Large intestine (tissue), 3 donors: ENCODE data around the gene ATP2C2. TPM values are rescaled to one million over a fixed set of nuclear protein-coding genes. Genes with fewer than 3 reads are reported as not detected.
"Not testable (repeated sequence)": the region's sequence is repeated elsewhere in the genome, so short reads cannot be mapped to it uniquely, and the experiment has no call there.

ENCODE experiments used
- DNase-seq, 2 donors: peaks; one replicate each; pipeline versions ENCODE4 v3.0.0 to v3.0.0-alpha.2; 2013
- H3K27ac ChIP-seq: one replicate; pipeline ENCODE4 v1.5.1; 2013; ENCODE audit warnings: low read length
- H3K27me3 ChIP-seq: 2 replicates; pipeline ENCODE4 v1.6.1; 2013; ENCODE audit warnings: low read length; ENCODE audit not compliant: control insufficient read depth, insufficient read depth
- H3K36me3 ChIP-seq: 2 replicates; pipeline ENCODE4 v1.6.1; 2013; ENCODE audit warnings: low read length; ENCODE audit not compliant: control insufficient read depth, insufficient read depth
- H3K4me1 ChIP-seq: one replicate; pipeline ENCODE4 v1.6.1; 2013; ENCODE audit warnings: low read length; ENCODE audit not compliant: control insufficient read depth, insufficient read depth
- H3K4me3 ChIP-seq: one replicate; pipeline ENCODE4 v1.5.1; 2013; ENCODE audit warnings: low read length
- H3K9me3 ChIP-seq: one replicate; pipeline ENCODE4 v1.6.1; 2013; ENCODE audit warnings: mild to moderate bottlenecking, low read depth, low read length, moderate library complexity; ENCODE audit not compliant: control insufficient read depth
- WGBS: methylation state at CpG from one replicate; pipeline ENCODE4 v1.1.5; 2013; ENCODE audit warnings: low lambda C conversion rate; ENCODE audit not compliant: insufficient coverage; 5-methylcytosine and 5-hydroxymethylcytosine counted together
- polyA plus RNA-seq: library from polyadenylated mRNA; unstranded; fragments of 120-200 nt; gene quantifications from one replicate; pipeline ENCODE4 v1.2.1, GENCODE V29; 2013

Gene ATP2C2
- polyA plus RNA-seq, 1 donor: 17.4 TPM

DNA sequence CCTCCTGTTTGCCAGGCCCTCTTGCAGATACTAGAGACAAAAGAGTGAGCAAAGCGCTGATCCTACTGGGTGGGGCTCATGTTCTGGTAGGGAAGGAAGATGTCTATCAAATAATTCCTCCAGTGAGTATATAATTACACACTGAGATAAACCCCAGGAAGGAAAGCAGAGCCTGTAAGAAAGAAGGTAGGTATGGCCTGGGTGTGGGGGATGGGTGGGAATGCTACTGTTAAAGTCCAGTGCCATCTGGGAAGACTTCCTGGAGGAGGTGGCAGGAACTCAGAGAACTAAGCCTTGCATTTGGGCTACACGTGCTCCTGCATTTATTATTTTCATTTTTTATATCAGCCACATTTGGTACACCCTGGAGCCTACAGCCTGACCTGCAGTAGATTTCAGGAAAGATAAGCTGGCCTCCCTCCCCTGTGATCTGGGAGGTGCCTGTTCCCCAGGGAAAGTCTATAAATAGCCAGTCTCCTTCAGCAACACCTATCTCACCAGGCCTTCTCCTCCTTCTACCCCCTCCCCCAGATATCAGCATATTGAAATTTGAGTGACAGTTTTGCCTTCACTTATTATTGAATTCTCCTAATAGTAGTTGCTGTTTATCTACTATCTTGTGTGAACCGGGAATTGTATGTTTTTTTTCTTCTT lies 11.5 kb downstream of the ATP2C2 start:
- no peaks in the 10 kb centered on the region for H3K9me3 ChIP-seq
- DNase-seq: no peak
- no peak overlapping the region for H3K4me3 ChIP-seq
- 29% methylated on average over 1 of the region's 3 CpGs for WGBS
- H3K27me3 ChIP-seq: no peaks in the 10 kb centered on the region
- no peaks in the 10 kb centered on the region for H3K4me1 ChIP-seq
- no peak overlapping the region for H3K27ac ChIP-seq
- no peaks in the 10 kb centered on the region for H3K36me3 ChIP-seq

DNA sequence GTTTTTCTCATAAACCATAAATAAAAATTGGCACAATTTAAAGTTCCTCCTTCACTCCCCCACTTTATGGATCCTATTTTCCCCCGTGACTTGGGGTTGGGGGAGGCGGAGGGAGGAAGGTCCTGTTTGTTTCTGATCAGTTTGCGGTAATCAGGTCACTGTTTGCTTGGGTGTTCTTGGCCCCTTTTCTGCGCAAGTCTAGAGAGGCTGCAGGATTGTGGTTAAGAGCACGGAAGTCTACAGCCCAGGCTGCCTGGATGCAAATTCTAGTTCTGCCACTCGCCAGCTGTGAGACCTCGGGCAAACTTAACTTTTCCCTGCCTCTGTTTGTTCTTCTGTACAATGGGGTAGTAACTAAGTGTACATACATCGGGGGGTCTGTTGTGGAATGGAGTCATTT lies 12.1 kb downstream of the ATP2C2 start:
- no peak overlapping the region for H3K27ac ChIP-seq
- H3K4me1 ChIP-seq: no peaks in the 10 kb centered on the region
- H3K9me3 ChIP-seq: no peaks in the 10 kb centered on the region
- H3K36me3 ChIP-seq: no peaks in the 10 kb centered on the region
- no peak overlapping the region for H3K4me3 ChIP-seq
- DNase-seq: no peak
- no CpG with 5 or more reads among the region's 8 CpGs for WGBS
- H3K27me3 ChIP-seq: no peaks in the 10 kb centered on the region

DNA sequence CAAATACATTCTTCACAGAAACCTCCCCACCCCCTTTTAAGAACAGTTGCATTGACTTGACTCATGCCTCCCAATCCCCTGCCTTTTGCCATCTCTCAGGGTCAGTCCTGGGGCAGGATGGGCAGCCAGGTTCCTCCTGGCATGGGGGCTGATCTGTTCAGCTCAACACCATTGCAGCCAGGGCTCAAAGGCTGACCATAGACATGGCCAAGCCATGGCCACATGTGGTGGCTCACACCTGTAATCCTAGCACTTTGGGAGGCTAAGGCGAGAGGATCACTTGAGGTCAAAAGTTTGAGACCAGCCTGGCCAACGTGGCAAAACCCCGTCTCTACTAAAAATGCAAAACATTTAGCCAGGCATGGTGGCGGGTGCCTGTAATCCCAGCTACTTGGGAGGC lies 14.1 kb downstream of the ATP2C2 start:
- H3K9me3 ChIP-seq: no peaks in the 10 kb centered on the region
- H3K4me3 ChIP-seq: no peak overlapping the region
- no peaks in the 10 kb centered on the region for H3K36me3 ChIP-seq
- H3K27me3 ChIP-seq: no peaks in the 10 kb centered on the region
- DNase-seq: no peak
- no CpG with 5 or more reads among the region's 4 CpGs for WGBS
- no peak overlapping the region for H3K27ac ChIP-seq
- H3K4me1 ChIP-seq: no peaks in the 10 kb centered on the region

DNA sequence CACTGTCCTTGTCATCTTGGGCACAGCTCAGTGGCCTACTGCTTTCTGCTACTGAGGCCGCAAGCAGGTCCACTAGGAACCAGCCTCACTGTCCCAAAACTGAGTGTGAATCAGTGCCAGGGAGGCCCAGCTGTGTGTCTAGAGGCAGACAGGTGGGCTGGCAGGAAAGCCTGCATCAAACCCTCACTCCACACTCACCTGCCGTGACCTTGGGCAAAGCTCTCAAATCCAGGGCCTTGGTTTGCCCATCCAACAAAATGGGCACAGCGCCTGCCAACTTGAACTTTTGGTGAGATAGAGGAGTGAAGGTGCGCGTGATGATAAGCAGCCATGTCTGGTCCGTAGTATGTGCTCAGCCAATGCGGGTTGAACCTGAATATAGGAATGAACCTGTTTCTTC lies 14.8 kb downstream of the ATP2C2 start:
- no peak for DNase-seq
- Histone ChIP-seq H3K4me1 (no peaks in the 10 kb centered on the region), H3K27ac (no peak overlapping the region), H3K27me3 (no peaks in the 10 kb centered on the region), H3K4me3 (no peak overlapping the region), H3K9me3 (no peaks in the 10 kb centered on the region), H3K36me3 (no peaks in the 10 kb centered on the region)
- WGBS: no CpG with 5 or more reads among the region's 7 CpGs

DNA sequence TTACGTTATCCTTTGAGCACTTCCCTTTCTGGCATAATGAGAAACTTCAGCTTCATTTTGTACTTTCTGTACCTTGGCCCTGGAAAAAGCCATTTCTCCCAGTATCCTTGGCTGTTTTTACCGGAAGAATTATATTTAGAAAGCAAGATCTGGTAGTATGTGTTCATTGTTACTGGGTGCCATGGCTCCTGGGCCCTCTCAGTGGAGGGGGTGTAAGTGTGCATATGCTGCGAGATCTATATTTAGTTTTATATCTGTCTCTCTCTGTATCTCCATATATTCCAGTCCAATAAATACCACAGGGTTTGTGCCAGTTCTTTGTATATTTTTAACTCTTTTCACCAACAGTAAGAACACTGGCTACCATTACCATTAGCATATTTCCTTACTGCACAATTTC lies 17.7 kb downstream of the ATP2C2 start:
- Histone ChIP-seq H3K27ac (no peak overlapping the region), H3K36me3 (no peaks in the 10 kb centered on the region), H3K9me3 (no peaks in the 10 kb centered on the region), H3K27me3 (no peaks in the 10 kb centered on the region), H3K4me1 (no peaks in the 10 kb centered on the region), H3K4me3 (no peak overlapping the region)
- WGBS: 100% methylated on average over 1 of the region's 3 CpGs
- no peak for DNase-seq

DNA sequence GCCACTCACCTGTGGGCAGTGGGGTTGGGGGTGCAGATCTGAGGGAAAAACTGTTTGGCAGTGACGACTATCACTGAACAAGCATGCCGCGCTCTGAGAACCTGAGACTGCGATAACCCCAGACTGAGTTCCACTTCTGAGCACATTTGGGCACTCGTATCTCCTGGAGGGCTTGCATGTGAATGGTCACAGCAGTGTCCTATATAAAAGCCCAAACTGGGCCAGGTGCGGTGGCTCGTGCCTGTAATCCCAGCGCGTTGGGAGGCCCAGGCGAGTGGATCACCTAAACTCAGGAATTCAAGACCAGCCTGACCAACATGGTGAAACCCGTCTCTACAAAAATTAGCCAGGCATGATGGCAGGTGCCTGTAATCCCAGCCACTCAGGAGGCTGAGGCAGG lies 18.7 kb downstream of the ATP2C2 start:
- Histone ChIP-seq H3K4me3 (no peak overlapping the region), H3K36me3 (no peaks in the 10 kb centered on the region), H3K27ac (no peak overlapping the region), H3K4me1 (no peaks in the 10 kb centered on the region), H3K9me3 (no peaks in the 10 kb centered on the region), H3K27me3 (no peaks in the 10 kb centered on the region)
- DNase-seq: no peak
- WGBS: no CpG with 5 or more reads among the region's 11 CpGs

DNA sequence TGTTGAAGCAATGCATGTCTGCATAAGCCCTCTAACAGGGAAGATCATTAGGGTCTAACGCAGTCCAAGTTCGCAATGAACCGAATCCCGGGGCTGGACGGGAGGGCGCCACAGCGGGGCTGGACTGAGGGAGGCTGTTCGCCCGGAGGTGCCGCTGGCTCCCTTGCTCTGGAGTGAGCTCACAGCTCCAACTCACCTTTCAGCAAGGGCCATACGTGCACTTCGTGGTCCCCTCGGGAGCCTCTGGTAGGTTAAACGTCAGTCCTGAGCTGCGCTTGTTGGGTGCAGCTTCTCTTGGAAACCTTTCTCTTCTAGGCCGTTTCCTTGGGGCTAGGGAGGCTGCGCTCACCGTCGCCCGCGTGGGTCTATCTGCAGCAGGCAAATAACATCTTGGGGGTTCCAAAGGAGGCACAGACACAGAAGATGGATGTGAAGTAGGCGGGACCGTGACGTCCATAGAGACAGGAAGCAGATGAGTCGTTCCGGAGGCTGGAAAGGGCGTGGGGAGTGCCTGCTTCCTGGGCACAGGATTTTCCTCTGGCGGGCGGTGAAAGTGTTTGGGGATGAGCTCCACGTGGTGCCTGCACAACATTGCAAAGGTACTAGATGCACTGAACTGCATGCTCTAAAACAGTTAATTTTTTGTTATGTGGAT lies 21.9 kb downstream of the ATP2C2 start:
- no peak overlapping the region for H3K4me3 ChIP-seq
- H3K27me3 ChIP-seq: no peaks in the 10 kb centered on the region
- no CpG with 5 or more reads among the region's 30 CpGs for WGBS
- no peaks in the 10 kb centered on the region for H3K9me3 ChIP-seq
- DNase-seq: no peak
- no peaks in the 10 kb centered on the region for H3K36me3 ChIP-seq
- H3K4me1 ChIP-seq: no peaks in the 10 kb centered on the region
- H3K27ac ChIP-seq: no peak overlapping the region

DNA sequence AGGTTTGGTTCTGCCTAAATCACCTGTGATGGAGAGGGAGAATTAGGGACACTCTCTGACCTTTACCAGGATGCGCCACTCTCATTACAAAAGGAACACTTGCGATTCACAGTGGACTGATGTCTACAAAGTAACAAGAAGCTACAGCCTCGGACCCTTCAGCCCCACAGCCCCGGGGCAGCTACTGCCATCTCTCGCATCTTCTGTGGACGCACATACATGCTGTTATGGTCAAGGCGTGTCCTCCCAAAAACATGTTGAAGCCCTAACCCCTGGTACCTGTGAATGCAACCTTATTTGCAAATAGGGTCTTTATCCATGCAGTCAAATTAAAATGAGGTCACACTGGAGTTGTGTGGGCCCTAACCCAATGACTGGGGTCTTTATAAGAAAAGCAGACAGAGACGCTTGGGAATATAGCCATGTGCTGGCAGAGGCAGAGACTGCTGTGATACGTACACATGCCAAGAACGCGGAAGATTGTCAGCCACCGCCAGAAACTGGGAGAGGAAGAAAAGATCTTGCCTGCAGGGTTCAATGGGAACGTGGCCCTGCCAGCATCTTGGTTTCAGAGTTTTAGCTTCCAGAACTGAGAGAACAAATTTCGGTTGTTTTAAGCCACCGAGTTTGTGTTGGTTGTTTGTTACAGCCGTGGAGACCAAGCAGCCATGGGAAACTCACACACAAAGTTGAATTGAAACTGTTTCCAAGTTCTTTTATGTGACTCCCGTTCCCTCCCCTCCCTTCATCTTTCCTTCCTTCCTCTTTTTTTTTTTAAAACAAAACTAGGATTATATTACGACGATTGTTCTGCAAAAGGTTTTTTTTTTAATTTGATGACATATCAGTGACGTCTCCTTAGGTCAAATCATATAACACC lies 23.1 kb downstream of the ATP2C2 start:
- H3K36me3 ChIP-seq: no peaks in the 10 kb centered on the region
- H3K4me3 ChIP-seq: no peak overlapping the region
- H3K27ac ChIP-seq: no peak overlapping the region
- WGBS: 78% methylated on average over 3 of the region's 20 CpGs
- H3K27me3 ChIP-seq: no peaks in the 10 kb centered on the region
- H3K4me1 ChIP-seq: no peaks in the 10 kb centered on the region
- no peak for DNase-seq
- no peaks in the 10 kb centered on the region for H3K9me3 ChIP-seq

DNA sequence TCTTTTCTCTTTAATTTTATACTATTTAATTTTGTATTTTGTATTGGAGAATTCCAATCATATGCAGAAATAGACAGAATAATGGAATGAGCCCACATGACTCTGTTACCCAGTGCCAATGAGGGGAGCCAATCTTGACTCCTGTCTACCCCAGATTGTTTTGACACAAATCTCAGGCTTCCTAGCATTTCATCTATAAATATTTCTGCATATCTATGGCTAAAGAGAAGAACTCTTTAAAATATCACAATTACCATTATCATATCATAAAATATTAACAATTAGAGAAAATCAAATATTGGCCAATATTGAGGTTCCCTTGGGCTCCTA lies 23.7 kb downstream of the ATP2C2 start:
- DNase-seq: no peak
- Histone ChIP-seq H3K27me3 (no peaks in the 10 kb centered on the region), H3K9me3 (no peaks in the 10 kb centered on the region), H3K4me3 (no peak overlapping the region), H3K4me1 (no peaks in the 10 kb centered on the region), H3K27ac (no peak overlapping the region), H3K36me3 (no peaks in the 10 kb centered on the region)

DNA sequence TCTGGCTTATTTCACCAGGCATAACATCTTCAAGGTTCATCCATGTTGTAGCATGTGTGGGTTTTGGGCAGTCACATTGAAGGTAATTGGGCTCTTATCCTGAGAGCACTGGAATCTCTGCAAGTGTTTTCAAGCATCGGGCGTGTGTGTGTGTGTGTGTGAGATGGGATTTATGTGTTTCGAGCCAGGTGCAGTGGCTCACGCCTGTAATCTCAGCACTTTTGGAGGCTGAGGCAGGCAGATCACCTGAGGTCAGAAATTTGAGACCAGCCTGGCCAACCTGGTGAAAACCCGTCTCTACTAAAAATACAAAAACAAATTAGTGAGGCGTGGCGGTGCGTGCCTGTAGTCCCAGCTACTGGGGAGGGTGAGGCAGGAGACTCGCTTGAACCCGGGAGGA lies 27.7 kb downstream of the ATP2C2 start:
- not testable (repeated sequence) for H3K4me3 ChIP-seq, H3K36me3 ChIP-seq, H3K9me3 ChIP-seq, H3K27me3 ChIP-seq, DNase-seq, H3K27ac ChIP-seq, H3K4me1 ChIP-seq
- no CpG with 5 or more reads among the region's 10 CpGs for WGBS
